IPS DF 4.7 (cell line): ENCODE data around the gene CAMK2G.
"Not testable (repeated sequence)": the region's sequence is repeated elsewhere in the genome, so short reads cannot be mapped to it uniquely, and the experiment has no call there.

ENCODE experiments used
- DNase-seq: peaks from one replicate; pipeline ENCODE4 v3.0.0-alpha.2; 2013; ENCODE audit warnings: low spot score; ENCODE audit errors: extremely low read depth

The CAMK2G gene

GRCh38 chr10:73874267-73875138, at the start of gene CAMK2G:
Gene CAMK2G, minus strand, starts transcription at chr10:73874555. Its CDS starts 94 bp downstream, at chr10:73874461.
- no peak for DNase-seq

- DNase-seq = no peak
Measured at GRCh38 chr10:73922864-73923133, 48.4 kb upstream of the CAMK2G start.

GRCh38 chr10:73922007-73922863, 47.9 kb upstream of the CAMK2G start:
- no peak for DNase-seq

- no peak for DNase-seq
Measured at GRCh38 chr10:73920089-73920488, 45.7 kb upstream of the CAMK2G start.

GRCh38 chr10:73919481-73919880, 45.1 kb upstream of the CAMK2G start:
- DNase-seq = not testable (repeated sequence)

- no peak for DNase-seq
Measured at GRCh38 chr10:73917566-73918305, 43.4 kb upstream of the CAMK2G start.

GRCh38 chr10:73916761-73917470, 42.6 kb upstream of the CAMK2G start:
- no peak for DNase-seq

- no peak for DNase-seq
Measured at GRCh38 chr10:73915206-73915851, 41.0 kb upstream of the CAMK2G start.

- DNase-seq = no peak
Measured at GRCh38 chr10:73914036-73914435, 39.7 kb upstream of the CAMK2G start.

GRCh38 chr10:73911553-73912004, 37.2 kb upstream of the CAMK2G start:
- no peak for DNase-seq

- DNase-seq = no peak
Measured at GRCh38 chr10:73910764-73911552, 36.6 kb upstream of the CAMK2G start, which contains the start of gene PLAU. Gene PLAU, plus strand, starts transcription at chr10:73911132. Its CDS starts 424 bp downstream, at chr10:73911556.

- DNase-seq = no peak
Measured at GRCh38 chr10:73910401-73910763, 36.0 kb upstream of the CAMK2G start.

- no peak for DNase-seq
Measured at GRCh38 chr10:73909540-73910115, 35.3 kb upstream of the CAMK2G start.

GRCh38 chr10:73908853-73909539, 34.6 kb upstream of the CAMK2G start:
- DNase-seq = no peak

- no peak for DNase-seq
Measured at GRCh38 chr10:73907841-73908517, 33.6 kb upstream of the CAMK2G start.

- no peak for DNase-seq
Measured at GRCh38 chr10:73906524-73907447, 32.4 kb upstream of the CAMK2G start.
